ENCODE measurements around the gene COBLL1. TPM values are rescaled to one million over a fixed set of nuclear protein-coding genes. Genes with fewer than 3 reads are reported as not detected.
A peak's percentile ranks its signal among the peaks of the same experiment; 100 is the strongest.
"Not testable (repeated sequence)": the region's sequence is repeated elsewhere in the genome, so short reads cannot be mapped to it uniquely, and the experiment has no call there.

The COBLL1 gene
- total and polyA plus RNA-seq, 8 donors, result 11.8 to 129 (median 58.3) TPM

DNA sequence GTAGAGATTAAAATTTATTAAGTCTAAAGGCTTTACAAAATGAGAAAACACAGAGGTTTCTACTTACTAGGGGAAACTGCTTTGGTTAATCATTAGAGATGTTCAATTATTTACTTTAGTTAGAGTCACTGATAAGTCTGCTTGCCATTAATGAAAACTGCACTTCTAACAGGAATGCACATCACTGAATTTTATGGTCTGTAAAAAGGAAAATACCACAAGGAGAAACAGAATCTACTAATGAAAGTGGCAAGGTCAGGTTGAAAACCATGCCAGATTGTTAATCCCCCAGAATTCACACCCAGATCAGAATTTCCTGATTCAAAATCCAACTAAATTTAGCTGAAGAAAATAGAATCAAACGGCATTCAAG lies 129.9 kb downstream of the COBLL1 start:
- WGBS, 5 donors, result 23 to 47% (median 37%) methylated on average over 1 of the region's 1 CpG
- DNase-seq, result peak in 1 of 2 donors; percentile 63
- intact Hi-C loops (cut with DNase I; ENCODE audit: low total_unique reads), result no loop called here
- TF ChIP-seq POLR2AphosphoS5 (IDR thresholded peaks at IDR 0.05) (no peak), POLR2A (IDR thresholded peaks at IDR 0.05) (no peak), EP300 (IDR thresholded peaks at IDR 0.05) (no peak)
- TF ChIP-seq, protein P1, sequence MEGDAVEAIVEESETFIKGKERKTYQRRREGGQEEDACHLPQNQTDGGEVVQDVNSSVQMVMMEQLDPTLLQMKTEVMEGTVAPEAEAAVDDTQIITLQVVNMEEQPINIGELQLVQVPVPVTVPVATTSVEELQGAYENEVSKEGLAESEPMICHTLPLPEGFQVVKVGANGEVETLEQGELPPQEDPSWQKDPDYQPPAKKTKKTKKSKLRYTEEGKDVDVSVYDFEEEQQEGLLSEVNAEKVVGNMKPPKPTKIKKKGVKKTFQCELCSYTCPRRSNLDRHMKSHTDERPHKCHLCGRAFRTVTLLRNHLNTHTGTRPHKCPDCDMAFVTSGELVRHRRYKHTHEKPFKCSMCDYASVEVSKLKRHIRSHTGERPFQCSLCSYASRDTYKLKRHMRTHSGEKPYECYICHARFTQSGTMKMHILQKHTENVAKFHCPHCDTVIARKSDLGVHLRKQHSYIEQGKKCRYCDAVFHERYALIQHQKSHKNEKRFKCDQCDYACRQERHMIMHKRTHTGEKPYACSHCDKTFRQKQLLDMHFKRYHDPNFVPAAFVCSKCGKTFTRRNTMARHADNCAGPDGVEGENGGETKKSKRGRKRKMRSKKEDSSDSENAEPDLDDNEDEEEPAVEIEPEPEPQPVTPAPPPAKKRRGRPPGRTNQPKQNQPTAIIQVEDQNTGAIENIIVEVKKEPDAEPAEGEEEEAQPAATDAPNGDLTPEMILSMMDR (IDR thresholded peaks at IDR 0.05), result no peak
- H3K36me3 ChIP-seq, result no peaks in the 10 kb centered on the region
- H3K27ac ChIP-seq, result peak overlapping the region in 4 of 5 donors; percentile 59 to 82 (median 73)
- no peaks in the 10 kb centered on the region for H3K9me3 ChIP-seq
- peaks cover 0 to 49% (median 10%) of the 10 kb centered on the region in 4 donors for H3K4me1 ChIP-seq
- H3K27me3 ChIP-seq, result no peaks in the 10 kb centered on the region
- H3K4me3 ChIP-seq, result peak overlapping the region in 1 of 4 donors; percentile 3

DNA sequence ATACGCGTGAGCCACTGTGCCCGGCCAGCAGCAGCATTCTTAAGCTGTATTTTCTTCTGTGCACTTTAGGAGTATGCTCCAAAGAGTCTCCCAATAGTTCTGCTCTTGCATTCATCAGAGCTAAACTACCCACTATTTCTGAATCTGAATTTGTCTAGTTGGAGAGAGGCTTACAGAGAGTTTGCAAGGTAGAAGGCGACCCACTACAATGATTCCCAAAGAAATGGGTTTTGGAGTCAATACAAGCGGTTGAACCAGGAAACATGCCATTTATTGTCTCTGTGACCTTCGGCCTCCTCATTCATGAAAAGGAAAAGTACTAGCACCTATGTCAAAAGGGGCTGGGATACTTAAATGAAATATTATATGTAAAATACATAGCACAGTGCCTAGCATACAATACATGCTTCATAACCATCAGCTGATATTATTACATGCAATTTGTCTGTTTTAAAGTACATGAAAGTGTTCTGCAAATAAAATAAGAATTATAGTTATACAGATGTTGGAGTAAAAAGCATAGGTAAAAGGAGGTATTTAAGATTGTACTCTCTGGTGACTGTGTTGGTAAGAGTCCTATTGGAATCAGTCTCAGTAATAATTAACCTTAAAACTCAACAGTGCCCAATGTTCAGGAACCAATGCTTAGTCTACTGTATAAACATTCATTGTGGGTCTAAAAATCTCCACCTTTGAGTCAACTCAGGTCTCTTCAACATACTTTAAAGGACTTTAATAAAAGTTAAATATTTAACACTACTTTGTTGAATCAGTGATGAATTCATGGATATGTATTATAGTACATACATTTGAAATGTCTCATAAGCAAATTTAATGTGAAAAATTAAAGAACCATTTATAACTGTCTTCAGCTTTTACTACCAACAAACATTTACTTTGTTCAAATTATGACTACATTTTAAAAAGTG lies 130.5 kb downstream of the COBLL1 start:
- Histone ChIP-seq H3K4me3 (peak overlapping the region in 1 of 4 donors; percentile 3), H3K36me3 (no peaks in the 10 kb centered on the region), H3K27ac (peak overlapping the region; percentile 59 to 82 (median 76)), H3K27me3 (no peaks in the 10 kb centered on the region), H3K4me1 (peaks cover 0 to 46% (median 9%) of the 10 kb centered on the region in 4 donors), H3K9me3 (no peaks in the 10 kb centered on the region)
- no peak for TF ChIP-seq POLR2A (IDR thresholded peaks at IDR 0.05)
- TF ChIP-seq, protein P1 (IDR thresholded peaks at IDR 0.05), result no peak
- no peak for TF ChIP-seq POLR2AphosphoS5 (IDR thresholded peaks at IDR 0.05)
- no peak for TF ChIP-seq EP300 (IDR thresholded peaks at IDR 0.05)
- peak in 1 of 2 donors; percentile 64 for DNase-seq
- intact Hi-C loops (cut with DNase I; ENCODE audit: low total_unique reads), result no loop called here
- 21 to 60% (median 51%) methylated on average over 6 of the region's 6 CpGs for WGBS, 5 donors

DNA sequence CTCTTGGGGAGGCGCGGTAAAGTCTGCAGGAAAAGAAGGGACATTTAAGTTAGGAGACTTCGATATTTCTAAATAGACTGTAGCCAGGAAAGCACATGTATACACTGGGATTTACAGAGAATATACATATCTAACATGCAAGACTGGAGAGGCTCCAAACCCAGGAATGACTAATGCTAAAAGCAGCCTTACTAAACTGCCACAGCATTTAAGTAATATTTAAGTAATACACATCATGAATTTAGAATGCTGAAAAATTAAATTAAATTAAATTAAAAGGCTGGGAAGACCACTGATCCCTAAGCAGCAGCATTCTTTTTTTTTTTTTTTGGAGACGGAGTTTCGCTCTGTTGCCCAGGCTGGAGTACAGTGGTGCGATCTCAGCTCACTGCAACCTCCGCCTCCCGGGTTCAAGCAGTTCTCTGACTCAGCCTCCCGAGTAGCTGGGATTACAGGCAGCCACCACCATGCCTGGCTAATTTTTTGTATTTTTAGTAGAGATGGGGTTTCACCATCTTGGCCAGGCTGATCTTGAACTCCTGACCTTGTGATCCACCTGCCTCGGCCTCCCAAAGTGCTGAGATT lies 131.3 kb downstream of the COBLL1 start:
- peak overlapping the region in 1 of 4 donors; percentile 3 for H3K4me3 ChIP-seq
- H3K9me3 ChIP-seq; H3K36me3 ChIP-seq; intact Hi-C loops (cut with DNase I; ENCODE audit: low total_unique reads); H3K27me3 ChIP-seq: not testable (repeated sequence)
- peak overlapping the region; percentile 59 to 82 (median 76) for H3K27ac ChIP-seq
- 59 to 76% (median 65%) methylated on average over 10 of the region's 10 CpGs for WGBS, 5 donors
- peaks cover 0 to 42% (median 9%) of the 10 kb centered on the region in 4 donors for H3K4me1 ChIP-seq
- peak in 1 of 2 donors; percentile 44 for DNase-seq

DNA sequence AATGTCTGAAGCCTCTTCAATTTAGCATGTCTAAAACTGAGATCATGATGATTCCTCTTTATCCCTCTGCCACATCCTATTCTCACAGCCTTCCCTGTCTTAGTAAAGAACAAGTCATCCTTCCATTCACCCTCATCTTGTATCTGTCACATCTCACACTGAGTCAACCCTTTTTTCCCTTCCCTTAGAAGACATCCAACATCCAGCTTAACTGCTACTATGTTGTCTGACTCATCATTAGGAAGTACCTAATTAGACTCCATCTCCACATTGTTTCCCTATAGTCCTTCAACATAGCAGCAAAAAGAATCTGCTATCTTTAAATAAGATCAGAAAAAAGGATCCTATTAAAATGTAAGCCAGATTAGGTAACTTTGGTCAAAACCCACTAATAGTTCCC lies 135.1 kb downstream of the COBLL1 start:
- TF ChIP-seq POLR2AphosphoS5 (IDR thresholded peaks at IDR 0.05) (no peak), POLR2A (IDR thresholded peaks at IDR 0.05) (no peak), EP300 (IDR thresholded peaks at IDR 0.05) (no peak)
- TF ChIP-seq, protein P1 (IDR thresholded peaks at IDR 0.05), result no peak
- Histone ChIP-seq H3K27ac (no peak overlapping the region), H3K4me3 (no peak overlapping the region), H3K36me3 (peaks cover 5 to 27% (median 10%) of the 10 kb centered on the region in 4 donors), H3K9me3 (no peaks in the 10 kb centered on the region), H3K27me3 (no peaks in the 10 kb centered on the region), H3K4me1 (peaks cover 0 to 13% (median 6%) of the 10 kb centered on the region in 4 donors)
- no peak for DNase-seq
- intact Hi-C loops (cut with DNase I; ENCODE audit: low total_unique reads), result no loop called here
